HCT116 (cell line): ENCODE results near the gene ZNF227.

Experiments used
- CTCF ChIP-seq, 3 experiments: fragments of 200-600 bp in 1 of 3; sonication (generic) in 1 of 3; IDR thresholded peaks in 2 of 3; conservative IDR thresholded peaks in 1 of 3; 2 replicates each; pipeline ENCODE4 v1.5.1; 2012 to 2017; ENCODE audit warnings: low read depth in 2 of 3, low read length in 2 of 3, antibody characterized with exemption in 1 of 3, borderline replicate concordance in 1 of 3, control low read depth in 1 of 3, mild to moderate bottlenecking in 1 of 3, mixed read lengths in 1 of 3, mixed run types in 1 of 3, moderate library complexity in 1 of 3; ENCODE audit not compliant: insufficient read depth in 1 of 3
- POLR2A ChIP-seq: IDR thresholded peaks from 2 replicates; pipeline ENCODE4 v1.7.0; 2011; ENCODE audit warnings: borderline replicate concordance; ENCODE audit not compliant: insufficient read depth, insufficient read length; ENCODE audit errors: extremely low read depth

- TF ChIP-seq CTCF (IDR thresholded peaks at IDR 0.05 in 2 of 3, conservative IDR thresholded peaks at IDR 0.05 in 1 of 3; ENCODE audit: borderline replicate concordance in 1 of 3, insufficient read depth in 1 of 3, low read depth in 2 of 3, low read length in 2 of 3) (no peak), POLR2A (no peak)
Measured at GRCh38 chr19:44280916-44281315, 68.6 kb downstream of the ZNF227 start.
